Activated CD8-positive, alpha-beta memory T cell treated with anti-CD3 and anti-CD28 coated beads, Interleukin-2, amount 50 U/mL, for 4 hours (primary cell): ENCODE data around the gene COQ10A.
"Not testable (repeated sequence)": the region's sequence is repeated elsewhere in the genome, so short reads cannot be mapped to it uniquely, and the experiment has no call there.

Experiments used
- DNase-seq: peaks from one replicate; pipeline ENCODE4 v3.0.0-alpha.2; 2020

Gene COQ10A

DNA sequence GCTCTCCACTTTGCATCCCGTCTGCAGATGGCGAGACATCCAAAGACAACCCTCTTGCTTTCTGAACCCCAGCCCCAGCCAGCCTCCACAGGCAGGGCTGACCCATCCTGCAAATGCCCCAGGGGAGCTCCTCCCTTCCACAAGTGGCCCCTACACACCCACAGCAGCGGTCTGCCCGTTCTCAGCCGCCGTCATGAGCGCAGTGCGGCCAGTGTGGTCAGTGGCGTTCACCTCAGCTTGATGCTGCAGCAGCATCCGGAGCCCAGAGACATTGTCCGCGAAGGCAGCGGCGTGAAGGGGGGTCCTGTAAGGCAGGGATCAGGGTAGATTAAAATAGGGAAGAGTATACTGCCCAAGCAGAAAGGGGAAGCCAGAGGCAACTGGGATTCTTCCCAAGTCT, 22.2 kb upstream of the COQ10A start:
- DNase-seq: no peak

DNA sequence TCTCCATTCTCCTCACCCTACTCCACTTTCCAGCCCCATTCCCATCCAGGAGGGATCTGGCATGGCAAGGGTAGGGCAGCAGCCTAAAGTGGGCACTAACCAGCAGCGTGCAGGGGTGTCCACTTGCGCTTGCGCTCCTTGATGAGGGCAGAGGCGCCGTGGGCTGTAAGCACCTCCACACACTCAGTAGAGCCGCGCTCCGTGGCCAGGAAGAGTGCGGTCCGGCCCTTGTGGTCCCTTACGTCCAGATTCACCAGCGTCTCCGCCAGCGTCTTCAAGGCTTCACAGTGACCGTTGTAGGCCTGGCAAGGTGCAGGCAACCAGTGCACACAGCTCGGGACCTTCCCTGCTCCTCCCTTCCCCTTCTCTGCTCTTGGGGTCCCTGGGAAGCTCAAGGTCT, 18.8 kb upstream of the COQ10A start:
- no peak for DNase-seq

DNA sequence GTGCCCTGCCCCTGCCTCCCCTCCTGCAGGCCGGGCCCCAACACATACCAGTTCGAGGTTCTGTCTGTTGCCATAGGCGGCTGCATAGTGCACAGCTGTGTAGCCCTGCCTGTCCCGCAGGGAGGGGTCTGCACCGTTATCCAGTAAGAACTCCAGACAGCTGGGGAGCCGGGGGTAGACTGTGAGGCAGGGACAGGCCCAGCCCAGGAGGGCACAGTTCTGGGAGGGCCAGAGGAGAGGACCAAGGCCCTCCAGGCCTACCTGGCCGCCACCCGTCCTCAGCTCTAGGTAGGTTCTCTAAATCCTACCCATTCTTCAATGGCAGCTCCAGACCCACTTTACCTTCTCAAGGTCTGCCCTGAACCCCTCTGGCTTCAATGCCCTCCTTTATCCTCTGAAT, 18.0 kb upstream of the COQ10A start:
- no peak for DNase-seq

DNA sequence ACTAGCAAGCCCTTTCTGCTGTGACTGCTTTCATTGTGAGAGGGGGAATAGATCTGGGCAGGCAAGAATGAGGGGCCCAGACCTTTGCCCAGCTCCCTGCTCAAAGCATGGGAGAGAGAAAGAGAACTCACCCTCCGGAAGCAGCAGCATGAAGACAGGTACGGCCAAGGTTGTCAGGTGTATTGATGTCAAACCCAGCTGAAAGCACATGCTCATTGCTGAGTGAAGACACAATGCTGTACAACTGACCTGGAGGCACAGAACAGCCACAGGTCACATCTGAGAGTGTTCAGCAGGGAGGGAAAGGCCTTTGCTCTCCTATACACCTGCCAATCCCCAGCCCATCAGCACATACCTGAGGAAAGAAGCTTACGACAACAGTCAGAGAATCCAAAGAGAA, 14.1 kb upstream of the COQ10A start:
- no peak for DNase-seq

DNA sequence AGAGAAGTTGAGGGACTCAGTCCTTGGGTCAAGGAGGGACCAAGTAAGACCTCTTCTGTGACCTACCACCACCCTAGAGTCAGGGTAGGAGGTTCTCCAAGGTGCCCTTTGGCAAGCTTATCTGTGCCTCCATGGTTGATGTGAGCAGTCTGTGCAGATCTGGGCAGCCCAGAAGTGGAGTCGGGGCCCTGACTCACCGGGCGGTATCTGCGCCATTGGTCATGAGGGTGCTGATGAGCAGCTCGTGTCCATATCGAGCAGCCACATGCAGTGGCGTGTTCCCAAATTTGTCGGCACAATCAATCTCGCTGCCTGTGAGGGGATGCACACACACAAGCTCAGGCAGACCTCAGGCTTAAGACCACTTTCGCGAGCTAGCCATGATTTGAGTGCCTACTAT, 13.7 kb upstream of the COQ10A start:
- DNase-seq: no peak

DNA sequence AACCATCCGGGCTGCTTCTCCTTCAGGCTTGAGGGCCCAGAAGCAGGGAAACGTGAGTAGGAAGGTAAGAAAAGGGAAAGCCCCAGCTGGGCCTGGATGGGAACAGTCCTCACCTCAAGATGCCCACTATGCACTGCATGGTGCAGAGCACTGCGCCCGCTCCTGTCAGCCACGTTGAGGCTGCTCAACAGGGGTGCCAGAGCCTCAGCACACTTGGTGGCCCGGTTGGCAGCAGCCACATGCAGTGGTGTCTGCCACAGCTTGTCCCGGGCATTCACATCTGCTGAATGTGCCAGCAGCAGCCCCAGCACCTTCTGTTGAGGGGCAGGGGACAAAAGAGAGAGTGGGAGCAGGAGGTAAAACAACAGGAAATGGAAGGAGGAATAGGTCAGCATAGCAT, 11.1 kb upstream of the COQ10A start:
- no peak for DNase-seq

DNA sequence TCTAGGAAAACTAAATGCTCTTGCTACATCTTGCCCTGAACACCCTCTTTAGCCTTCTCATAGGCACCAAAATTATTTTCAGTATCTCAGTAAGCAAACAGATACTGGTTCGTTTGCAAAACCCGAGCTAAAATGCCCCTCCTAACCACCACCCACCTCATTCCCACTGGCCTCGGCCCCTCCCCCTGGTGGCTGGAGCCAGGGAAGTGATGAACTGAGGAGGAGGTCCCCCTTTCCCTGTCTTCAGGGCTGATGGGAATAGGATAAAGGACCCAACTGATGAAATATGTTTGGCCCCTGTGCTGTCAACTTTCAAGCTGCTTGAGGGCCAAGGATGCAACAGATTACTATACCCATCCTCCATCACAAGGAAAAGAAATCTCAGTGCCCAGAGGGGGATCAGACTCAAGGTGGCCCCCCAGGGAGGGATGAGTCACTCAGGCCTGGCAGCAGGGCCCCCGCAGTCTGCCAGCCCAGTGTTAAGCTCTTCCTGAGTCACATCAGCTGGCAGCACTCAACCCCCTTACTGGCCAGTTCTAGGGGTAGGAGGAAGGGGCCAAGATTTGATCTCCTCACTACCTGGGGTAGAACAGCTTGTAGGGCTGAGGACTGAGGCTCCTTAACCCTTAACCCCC, 10.3 kb upstream of the COQ10A start:
- no peak for DNase-seq

DNA sequence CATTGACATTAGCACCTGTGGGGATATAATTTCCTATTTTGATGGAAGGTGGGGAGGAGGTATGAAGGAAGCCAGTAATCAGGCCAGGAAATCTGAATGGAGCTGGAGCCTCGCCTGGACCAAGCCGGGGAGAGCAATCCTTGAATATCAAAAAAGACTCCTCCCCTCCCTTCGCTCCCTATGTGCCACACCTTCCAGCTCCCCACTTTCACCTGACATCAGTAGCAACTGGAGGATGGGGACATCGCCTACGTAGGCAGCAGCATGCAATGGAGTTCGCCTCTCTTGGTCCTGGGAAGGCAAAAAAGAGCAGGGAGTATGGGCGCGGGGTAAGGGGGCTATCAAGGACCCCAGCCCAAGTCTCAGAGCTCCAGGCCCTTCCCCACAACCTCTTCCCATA, 9.7 kb upstream of the COQ10A start:
- no peak for DNase-seq

DNA sequence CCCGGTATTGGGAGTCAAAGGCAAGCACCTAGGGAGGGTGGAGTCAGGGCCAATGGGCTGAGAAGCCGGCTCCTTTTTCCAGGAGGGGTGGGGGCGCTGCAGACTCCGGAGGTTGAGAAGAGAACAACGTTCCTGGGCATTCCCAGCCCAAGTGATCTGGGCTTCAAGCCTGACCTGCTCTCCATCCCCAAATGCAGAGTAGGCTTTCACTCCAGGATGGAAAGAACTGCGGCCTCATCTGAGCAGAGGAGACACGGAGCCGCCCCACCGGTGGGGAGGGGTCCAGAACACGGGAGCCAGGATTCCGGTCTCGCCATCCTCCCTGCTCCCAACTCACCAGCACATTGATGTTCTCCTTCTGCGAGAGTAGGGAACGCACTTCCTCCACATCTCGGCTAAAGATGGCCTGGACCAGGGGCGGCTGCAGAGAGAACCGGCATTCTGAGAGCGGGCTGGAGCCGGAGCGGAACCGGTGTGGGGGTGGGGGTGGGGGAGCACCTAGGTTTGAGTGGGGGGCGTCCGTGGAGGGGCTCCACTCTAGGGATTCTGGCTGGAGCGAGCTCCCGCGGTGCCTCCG, 9.2 kb upstream of the COQ10A start:
- no peak for DNase-seq

DNA sequence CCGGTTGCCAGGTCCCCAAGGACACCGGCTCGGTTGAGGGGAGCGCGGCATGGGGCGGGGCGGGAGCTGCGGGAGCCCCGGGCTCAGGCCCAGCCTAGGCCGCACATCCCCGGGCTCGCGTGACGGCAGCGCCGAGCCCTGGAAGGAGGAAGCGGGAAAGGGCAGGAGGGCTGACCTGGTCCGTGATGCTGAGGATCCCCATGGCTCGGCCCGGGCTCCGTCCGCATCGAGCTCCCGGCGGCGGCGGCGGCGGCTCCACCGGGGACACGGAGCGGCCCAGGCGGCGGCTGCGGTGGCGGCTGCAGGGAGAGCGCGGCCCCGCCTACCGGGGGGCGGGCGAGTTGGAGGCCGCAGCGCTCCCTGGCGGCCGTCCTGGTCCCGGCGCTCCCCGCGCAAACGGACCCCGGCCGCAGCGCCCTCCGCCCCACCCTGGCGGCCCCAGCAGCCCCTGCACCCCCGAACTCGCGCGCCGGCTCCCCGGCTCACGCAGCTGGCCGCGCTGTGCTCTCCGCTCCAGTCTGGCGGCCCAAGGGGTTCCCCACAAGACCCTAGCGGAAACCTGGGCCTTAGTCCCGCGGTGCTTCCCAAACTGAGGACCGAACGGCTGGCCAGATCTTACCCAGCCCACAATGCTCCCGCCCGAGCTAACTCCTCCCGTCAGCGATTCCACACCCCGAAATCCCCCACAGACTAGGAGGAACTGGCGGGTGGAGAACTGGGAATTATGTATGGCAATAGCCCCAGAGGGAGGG, 8.5 kb upstream of the COQ10A start, which contains the start of gene ANKRD52:
Gene ANKRD52 (minus strand): TSS at position 317 of the 752 bp plus-strand sequence. CDS start 115 bp downstream, at position 202.
- peak; percentile 79 for DNase-seq

DNA sequence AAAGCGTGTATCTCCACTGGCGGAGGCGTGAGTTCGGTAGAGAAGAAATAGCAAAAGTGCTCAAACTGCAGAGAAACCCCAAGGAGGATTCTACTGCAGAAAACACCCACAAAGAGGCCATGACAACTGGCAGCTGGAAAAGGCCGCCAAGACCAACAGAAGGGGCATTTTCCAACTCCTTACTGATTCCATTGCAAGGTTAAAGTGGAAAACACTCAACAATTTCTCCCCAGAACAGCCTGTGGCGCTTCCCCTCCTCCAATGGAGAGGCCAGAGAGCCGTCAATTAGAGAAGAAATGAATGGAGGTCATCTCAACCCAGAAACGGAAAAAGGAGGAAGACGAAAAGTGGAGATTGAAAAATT, 7.9 kb upstream of the COQ10A start:
- no peak for DNase-seq

DNA sequence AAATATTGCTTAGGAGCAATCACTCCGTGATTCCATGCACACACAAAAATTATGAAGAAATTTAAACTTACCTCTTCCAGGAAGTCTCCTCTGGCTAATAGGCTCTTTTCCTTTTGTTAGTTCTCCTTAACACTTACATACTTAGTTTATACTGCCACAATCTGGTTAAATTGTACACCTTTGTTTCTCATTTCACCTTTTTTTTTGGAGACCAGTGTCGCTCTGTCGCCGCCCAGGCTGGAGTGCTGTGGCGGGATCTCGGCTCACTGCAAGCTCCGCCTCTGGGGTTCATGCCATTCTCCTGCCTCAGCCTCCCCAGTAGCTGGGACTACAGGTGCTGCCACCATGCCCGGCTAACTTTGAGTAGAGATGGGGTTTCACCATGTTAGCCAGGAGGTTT, 6.4 kb upstream of the COQ10A start:
- DNase-seq: no peak

DNA sequence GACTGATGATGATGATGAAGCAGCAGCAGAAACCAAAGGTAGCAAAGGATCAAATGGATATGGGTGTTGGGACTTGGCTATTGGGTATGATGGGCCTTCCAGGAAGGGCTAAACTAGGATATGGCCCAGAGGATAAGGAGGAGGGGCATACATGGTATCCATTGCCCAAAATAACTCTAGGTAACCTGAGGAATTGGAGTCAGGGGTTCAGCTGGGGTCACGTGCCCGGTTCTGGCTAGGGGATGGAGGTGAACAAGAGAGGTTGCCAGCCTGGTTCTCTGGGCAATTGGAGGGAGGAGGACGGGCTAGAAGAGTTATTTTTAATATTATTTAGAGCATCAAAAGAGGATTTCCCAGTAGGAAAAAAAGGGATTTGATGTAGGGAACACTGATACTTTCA, 5.8 kb upstream of the COQ10A start:
- no peak for DNase-seq

DNA sequence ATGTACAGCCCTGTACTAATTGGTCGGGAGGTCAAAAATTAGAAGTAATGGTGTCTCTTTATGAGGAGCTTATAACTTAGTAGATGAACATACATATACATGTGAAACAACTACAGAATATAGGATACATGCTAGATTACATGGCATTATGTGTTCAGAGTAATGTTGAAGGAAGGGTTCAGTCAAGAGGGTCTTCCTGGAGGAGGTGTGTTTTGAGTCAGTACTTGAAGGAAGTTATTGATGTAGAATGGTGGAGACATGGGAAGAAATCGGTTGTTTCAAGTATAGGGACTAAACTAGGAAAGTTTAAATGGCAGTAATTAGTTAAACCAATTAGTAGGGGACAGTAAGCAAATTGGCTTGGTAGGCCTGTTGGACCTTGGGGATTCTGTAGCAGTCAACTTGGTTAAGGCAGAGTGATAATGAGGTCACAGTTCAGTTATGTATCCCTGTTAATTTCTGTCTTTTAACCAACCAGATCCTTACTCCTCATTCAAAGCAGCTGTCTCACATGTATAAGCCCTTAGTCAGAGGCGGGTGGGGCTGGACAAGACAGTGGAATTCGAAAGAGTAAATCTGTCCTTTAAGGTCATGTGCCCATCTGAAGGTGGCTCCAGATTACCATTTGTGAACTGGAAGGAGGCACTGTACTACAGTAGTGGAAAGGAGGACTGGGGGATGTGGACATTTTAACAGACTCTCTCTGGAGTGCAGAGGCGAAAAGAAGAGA, 5.1 kb upstream of the COQ10A start:
- no peak for DNase-seq

DNA sequence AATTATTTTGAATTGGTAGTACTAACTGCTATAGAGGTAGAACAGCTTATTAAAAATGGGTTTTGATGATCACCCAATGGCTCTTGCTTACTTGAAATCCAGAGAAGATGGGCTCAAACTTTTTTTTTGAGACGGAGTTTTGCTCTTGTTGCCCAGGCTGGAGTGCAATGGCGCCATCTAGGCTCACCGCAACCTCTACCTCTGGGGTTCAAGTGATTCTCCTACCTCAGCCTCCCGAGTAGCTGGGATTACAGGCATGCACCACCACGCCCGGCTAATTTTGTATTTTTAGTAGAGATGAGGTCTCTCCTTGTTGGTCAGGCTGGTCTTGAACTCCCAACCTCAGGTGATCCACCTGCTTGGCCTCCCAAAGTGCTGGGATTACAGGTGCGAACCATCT, 3.8 kb upstream of the COQ10A start:
- not testable (repeated sequence) for DNase-seq

DNA sequence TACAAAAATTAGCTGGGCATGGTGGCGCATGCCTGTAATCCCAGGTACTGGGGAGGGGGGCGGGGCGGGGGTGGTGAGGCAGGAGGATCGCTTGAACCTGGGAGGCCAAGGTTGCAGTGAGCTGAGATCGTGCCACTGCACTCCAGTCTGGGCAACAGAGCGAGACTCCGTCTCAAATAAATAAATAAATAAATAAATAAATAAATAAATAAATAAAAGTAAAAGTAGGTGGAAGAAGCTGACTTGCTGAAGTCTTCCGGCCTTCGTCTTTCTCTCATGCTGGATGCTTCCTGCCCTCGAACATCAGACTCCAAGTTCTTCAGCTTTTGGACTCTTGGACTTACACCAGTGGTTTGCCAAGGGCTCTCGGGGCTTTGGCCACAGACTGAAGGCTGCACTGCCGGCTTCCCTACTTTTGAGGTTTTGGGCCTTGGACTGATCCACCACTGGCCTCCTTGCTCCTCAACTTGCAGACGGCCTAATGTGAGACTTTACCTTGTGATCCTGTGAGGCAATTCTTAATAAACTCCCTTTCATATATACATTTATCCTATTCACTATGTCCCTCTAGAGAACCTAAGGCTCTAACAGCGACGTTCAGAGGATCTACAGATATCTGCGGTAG, 562 bp upstream of the COQ10A start:
- not testable (repeated sequence) for DNase-seq

DNA sequence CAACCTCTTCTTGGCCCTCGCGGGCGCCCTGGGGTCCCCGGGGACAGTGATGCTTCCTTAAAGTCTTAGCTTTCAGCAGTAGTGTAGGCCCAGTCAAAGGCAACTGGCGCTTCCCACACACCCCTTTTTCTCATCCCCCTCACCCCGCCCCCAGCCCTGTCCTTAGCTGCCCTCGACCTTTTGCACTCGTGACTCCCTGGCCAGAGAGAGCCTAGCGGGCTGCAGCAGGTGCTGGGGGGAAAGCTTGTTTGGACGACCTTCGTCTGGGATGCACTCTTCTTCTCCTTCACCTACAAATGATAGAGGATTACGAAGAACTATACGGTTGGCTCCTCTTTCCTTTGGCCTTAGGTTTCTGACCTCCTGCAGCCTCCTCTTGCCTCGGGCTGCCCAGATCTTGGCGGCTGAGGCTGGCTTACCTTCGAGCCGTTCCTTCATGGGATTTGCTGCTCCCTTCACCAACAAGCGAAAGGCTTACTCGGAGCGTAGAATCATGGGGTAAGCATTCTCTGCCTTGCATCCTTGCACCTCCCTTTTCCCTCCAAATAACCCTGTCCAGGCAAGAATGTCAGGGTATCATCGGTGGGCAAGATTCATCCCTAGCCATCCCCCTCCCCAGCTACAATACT, 815 bp downstream of the COQ10A start:
- DNase-seq: no peak

DNA sequence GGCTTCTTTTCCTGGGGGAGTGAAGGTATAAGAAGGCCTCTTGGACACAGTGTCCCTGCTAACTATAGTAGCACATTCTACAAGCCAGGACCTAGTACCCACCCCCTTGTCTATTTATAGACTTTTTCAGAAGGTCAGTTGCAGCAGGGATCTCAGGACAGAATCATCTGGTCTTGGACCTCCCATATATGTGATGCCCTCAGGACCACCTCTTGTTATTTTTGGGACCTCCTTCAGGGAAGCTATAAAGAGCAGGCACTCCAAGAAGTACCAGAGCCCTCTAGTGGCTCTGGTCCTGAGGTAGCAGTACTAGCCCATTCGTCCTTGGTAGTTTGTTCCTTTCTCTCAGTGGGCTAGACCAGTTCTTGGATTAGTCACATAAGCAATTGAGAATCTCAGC, 4.3 kb downstream of the COQ10A start:
- no peak for DNase-seq

DNA sequence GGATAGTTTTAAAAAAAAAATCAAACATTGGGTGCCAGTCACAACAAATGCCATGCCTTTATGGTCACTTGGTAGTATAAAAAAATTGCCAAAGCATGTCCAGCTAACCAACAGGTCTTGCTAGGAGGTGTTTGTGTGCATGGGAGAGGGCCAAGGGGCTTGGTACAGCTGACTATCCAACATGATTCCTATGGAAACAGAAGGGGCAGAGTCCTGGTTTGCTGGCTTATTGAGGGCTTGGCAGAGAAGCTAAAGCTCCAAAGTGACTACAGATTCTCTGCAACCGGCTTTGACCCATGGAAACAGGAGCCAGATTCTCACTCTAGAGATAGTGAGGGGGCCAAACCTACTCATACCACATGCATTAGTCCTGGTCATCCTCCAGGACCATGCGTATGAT, 5.7 kb downstream of the COQ10A start:
- DNase-seq: not testable (repeated sequence)

DNA sequence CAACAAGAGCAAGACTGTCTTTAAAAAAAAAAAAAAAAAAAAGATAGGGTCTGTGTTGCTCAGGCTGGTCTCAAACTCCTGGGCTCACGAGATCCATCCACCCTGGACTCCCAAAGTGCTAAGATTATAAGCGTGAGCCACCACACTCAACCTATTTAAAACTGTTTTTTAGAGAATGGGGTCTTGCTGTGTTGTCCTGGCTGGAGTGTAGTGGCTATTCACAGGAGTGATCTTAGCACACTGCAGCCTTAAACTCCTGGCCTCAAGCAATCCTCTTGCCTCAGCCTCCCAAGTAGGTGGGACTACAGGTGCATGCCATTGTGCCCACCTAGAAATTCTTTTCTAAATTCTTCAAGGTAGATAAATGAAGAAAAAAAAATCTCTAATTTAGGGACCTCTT, 7.6 kb downstream of the COQ10A start:
- DNase-seq: no peak

DNA sequence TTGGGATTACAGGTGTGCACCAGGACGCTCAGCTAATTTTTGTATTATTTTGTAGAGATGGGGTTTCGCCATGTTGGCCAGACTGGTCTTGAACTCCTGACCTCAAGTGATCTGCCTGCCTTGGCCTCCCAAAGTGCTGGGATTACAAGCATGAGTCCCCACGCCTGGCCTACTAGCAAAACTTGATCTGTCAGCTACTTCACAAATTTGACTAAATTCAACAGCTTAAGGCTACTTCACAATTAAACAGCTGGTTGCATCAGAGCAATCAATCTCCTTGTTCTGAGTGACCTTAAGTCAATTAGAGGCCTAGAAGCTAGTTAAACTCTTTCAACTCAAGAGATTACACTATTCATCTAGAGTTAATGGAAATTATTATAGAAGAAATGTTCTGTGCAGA, 12.2 kb downstream of the COQ10A start:
- DNase-seq: no peak

DNA sequence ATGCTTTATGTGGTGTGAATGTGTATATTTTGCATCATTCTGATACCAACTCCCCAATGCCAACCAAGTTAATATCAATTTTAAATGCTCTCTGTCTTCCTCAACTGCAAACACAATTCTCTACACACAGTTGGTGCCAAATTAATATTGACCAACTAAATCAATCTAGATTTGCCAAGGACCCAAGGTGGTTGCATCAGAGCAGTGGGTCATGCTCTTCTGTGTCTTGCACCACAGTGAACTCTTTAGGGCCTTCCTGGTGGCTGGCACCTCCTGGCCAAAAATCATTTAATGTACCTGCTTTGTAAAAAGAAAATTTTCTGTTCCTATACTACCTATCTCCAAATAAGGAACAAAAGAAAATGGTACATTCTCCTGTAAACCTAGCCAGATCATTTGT, 14.1 kb downstream of the COQ10A start:
- no peak for DNase-seq

DNA sequence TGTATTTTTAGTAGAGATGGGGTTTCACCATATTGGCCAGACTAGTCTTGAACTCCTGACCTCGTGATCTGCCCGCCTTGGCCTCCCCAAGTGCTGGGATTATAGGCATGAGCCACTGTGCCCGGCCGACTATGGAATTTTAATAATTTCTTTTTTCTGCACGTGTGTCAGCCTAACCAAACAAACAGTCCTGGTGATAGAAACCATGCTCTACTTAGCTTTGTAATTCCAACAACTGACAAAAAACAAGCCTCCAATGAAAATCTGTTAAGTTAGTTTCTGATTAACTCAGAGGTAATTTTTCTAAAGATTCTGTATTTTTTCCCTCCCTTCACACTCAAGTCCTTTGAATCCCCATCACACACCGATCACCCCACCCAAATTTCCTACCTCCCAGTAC, 15.3 kb downstream of the COQ10A start:
- no peak for DNase-seq
